ENCODE data around the gene RSAD2. TPM values are rescaled to one million over a fixed set of nuclear protein-coding genes. Genes with fewer than 3 reads are reported as not detected.

RSAD2 gene
- total RNA-seq, 1 experiment from 2014 or later = 0.18 TPM

DNA sequence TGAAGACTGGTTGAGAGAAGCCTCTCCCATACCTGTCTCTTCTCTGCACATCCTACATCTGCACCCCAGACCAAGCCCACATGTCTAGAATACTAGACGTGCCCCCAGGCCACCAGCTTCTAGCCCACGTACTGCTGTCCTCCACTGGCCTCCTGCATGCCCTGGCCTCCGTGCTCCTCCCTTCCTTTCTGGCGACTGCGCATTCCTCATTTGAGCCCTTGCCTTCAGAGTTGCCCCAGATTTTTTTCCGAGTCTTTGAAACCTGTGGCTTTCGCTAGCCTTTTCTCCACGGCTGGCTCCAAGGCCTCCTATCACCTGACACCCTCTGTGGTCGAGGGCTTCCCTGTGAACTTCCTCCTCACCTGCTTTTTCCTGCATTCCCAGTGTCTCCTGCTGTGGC, 50.9 kb downstream of the RSAD2 start:
- intact Hi-C loops (cut with micrococcal nuclease; ENCODE audit: unreplicated experiment) = no loop called here
- CTCF ChIA-PET = no interaction called here
- no peaks in the 10 kb centered on the region for H3K27me3 ChIP-seq (replicated peaks; ENCODE audit: control insufficient read depth, insufficient read depth, low read length)
- no peak overlapping the region for H3K4me3 ChIP-seq (ENCODE audit: low read depth, low read length)
- no peaks in the 10 kb centered on the region for H3K36me3 Mint-ChIP-seq (ENCODE audit: insufficient read depth, unreplicated experiment)
- DNase-seq = no peak
- no peak overlapping the region for H3K27ac Mint-ChIP-seq (ENCODE audit: unreplicated experiment)
- no peaks in the 10 kb centered on the region for H3K27me3 Mint-ChIP-seq (ENCODE audit: insufficient read depth, unreplicated experiment)
- no peaks in the 10 kb centered on the region for H3K4me1 ChIP-seq
- H3K4me1 Mint-ChIP-seq (ENCODE audit: low read depth, unreplicated experiment) = no peaks in the 10 kb centered on the region
- H3K9me3 Mint-ChIP-seq (ENCODE audit: unreplicated experiment) = no peaks in the 10 kb centered on the region
- BruUV-seq (replicated peaks) = no TSS peak
- H3K4me3 Mint-ChIP-seq (ENCODE audit: unreplicated experiment) = no peak overlapping the region
- TF ChIP-seq, protein P1, sequence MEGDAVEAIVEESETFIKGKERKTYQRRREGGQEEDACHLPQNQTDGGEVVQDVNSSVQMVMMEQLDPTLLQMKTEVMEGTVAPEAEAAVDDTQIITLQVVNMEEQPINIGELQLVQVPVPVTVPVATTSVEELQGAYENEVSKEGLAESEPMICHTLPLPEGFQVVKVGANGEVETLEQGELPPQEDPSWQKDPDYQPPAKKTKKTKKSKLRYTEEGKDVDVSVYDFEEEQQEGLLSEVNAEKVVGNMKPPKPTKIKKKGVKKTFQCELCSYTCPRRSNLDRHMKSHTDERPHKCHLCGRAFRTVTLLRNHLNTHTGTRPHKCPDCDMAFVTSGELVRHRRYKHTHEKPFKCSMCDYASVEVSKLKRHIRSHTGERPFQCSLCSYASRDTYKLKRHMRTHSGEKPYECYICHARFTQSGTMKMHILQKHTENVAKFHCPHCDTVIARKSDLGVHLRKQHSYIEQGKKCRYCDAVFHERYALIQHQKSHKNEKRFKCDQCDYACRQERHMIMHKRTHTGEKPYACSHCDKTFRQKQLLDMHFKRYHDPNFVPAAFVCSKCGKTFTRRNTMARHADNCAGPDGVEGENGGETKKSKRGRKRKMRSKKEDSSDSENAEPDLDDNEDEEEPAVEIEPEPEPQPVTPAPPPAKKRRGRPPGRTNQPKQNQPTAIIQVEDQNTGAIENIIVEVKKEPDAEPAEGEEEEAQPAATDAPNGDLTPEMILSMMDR (IDR thresholded peaks at IDR 0.05; ENCODE audit: insufficient read depth in 1 of 2, low read depth in 1 of 2, low read length in 1 of 2, severe bottlenecking in 1 of 2, unreplicated experiment in 1 of 2) = no peak
- POLR2A ChIA-PET = no interaction called here
- no peaks in the 10 kb centered on the region for H3K36me3 ChIP-seq (ENCODE audit: control insufficient read depth, insufficient read depth, low read length)
- H3K9me3 ChIP-seq = no peaks in the 10 kb centered on the region

DNA sequence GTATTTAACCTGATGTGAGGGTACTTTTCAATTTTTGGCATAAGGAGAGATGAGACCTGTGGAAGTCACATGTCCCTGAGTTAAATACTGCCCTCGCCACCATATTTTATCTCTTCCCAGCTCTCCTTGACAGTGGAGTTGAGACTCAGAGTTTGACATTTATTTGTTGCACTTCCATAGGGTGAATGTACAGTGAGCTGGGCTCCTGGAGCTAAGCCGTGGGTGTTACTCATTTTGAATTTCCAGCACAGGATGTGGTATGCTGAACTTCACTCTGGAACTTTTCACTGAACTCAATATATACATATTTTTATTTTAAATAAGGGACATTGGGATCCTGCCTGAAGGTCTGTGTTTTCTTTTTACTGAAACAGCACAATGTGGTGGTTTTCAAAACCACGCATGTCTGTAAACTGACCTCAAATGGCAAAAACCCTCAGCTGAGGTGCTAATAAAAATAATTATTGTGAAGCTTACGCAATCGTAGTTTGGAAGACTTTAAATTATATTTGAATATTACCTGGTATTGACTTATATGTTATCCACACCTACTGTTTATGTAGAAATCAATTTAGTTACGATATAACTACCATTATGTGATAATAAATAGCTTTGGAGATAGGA, 51.7 kb downstream of the RSAD2 start:
- no peaks in the 10 kb centered on the region for H3K9me3 Mint-ChIP-seq (ENCODE audit: unreplicated experiment)

DNA sequence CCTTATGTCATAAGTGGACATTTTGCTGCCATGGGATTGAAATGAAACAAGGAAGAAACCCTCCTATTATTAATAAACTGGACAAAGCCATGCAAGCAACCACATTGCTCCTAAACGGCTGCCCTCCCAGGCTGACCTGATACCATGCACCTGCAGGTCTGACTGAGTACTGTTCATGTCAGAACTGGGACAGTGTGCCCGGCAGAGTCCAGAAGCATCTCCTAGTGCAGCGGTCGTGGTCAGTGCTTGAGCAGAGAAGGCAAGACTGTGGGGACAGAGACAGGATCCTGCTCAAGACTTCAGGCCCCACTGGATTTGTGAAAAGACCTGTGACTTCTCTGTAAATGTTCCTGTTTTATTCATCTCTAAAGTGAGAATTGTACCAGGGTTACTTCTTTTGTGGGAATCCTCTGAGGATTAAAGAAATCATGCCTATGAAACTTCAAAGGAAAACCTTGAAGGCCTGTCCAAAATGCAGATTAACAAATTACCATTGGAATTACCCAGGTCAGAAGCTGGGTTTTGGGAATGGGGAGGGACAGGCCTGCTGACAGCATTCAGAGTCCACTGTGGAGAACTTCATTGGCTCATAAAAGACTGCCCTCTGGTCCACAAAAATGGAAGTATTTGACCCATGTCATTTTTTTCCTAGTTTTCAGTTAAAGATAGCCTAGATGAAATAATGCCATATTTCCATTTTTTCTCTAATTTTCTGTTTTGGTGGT, 53.5 kb downstream of the RSAD2 start:
- Mint-ChIP-seq H3K4me3 (ENCODE audit: unreplicated experiment) (no peak overlapping the region), H3K4me1 (ENCODE audit: low read depth, unreplicated experiment) (no peaks in the 10 kb centered on the region), H3K27me3 (ENCODE audit: insufficient read depth, unreplicated experiment) (no peaks in the 10 kb centered on the region), H3K9me3 (ENCODE audit: unreplicated experiment) (no peaks in the 10 kb centered on the region), H3K27ac (ENCODE audit: unreplicated experiment) (no peak overlapping the region), H3K36me3 (ENCODE audit: insufficient read depth, unreplicated experiment) (no peaks in the 10 kb centered on the region)
- H3K4me1 ChIP-seq = no peaks in the 10 kb centered on the region
- no peak for DNase-seq
- TF ChIP-seq, protein P1 (IDR thresholded peaks at IDR 0.05; ENCODE audit: insufficient read depth in 1 of 2, low read depth in 1 of 2, low read length in 1 of 2, severe bottlenecking in 1 of 2, unreplicated experiment in 1 of 2) = no peak
- no peaks in the 10 kb centered on the region for H3K36me3 ChIP-seq (ENCODE audit: control insufficient read depth, insufficient read depth, low read length)
- ChIA-PET POLR2A (no interaction called here), CTCF (no interaction called here)
- intact Hi-C loops (cut with micrococcal nuclease; ENCODE audit: unreplicated experiment) = no loop called here
- no peaks in the 10 kb centered on the region for H3K27me3 ChIP-seq (replicated peaks; ENCODE audit: control insufficient read depth, insufficient read depth, low read length)
- H3K4me3 ChIP-seq (ENCODE audit: low read depth, low read length) = no peak overlapping the region
- H3K9me3 ChIP-seq = no peaks in the 10 kb centered on the region
- no TSS peak for BruUV-seq (replicated peaks)

More for the DNA sequence above, 51.7 kb downstream of the RSAD2 start:
- ChIA-PET CTCF (no interaction called here), POLR2A (no interaction called here)
- H3K27me3 ChIP-seq (replicated peaks; ENCODE audit: control insufficient read depth, insufficient read depth, low read length) = no peaks in the 10 kb centered on the region
- Mint-ChIP-seq H3K27ac (ENCODE audit: unreplicated experiment) (no peak overlapping the region), H3K27me3 (ENCODE audit: insufficient read depth, unreplicated experiment) (no peaks in the 10 kb centered on the region), H3K4me1 (ENCODE audit: low read depth, unreplicated experiment) (no peaks in the 10 kb centered on the region), H3K4me3 (ENCODE audit: unreplicated experiment) (no peak overlapping the region), H3K36me3 (ENCODE audit: insufficient read depth, unreplicated experiment) (no peaks in the 10 kb centered on the region)
- H3K4me3 ChIP-seq (ENCODE audit: low read depth, low read length) = no peak overlapping the region
- no peaks in the 10 kb centered on the region for H3K9me3 ChIP-seq
- intact Hi-C loops (cut with micrococcal nuclease; ENCODE audit: unreplicated experiment) = no loop called here
- DNase-seq = no peak
- no peaks in the 10 kb centered on the region for H3K36me3 ChIP-seq (ENCODE audit: control insufficient read depth, insufficient read depth, low read length)
- BruUV-seq (replicated peaks) = no TSS peak
- TF ChIP-seq, protein P1 (IDR thresholded peaks at IDR 0.05; ENCODE audit: insufficient read depth in 1 of 2, low read depth in 1 of 2, low read length in 1 of 2, severe bottlenecking in 1 of 2, unreplicated experiment in 1 of 2) = no peak
- H3K4me1 ChIP-seq = no peaks in the 10 kb centered on the region

Data from Caco-2 (cell line).